ENCODE results near the gene RAC3. TPM values are rescaled to one million over a fixed set of nuclear protein-coding genes. Genes with fewer than 3 reads are reported as not detected.

Gene RAC3
- total RNA-seq, 2 experiments from 2014 or later = 15.1 to 24.4 TPM

DNA sequence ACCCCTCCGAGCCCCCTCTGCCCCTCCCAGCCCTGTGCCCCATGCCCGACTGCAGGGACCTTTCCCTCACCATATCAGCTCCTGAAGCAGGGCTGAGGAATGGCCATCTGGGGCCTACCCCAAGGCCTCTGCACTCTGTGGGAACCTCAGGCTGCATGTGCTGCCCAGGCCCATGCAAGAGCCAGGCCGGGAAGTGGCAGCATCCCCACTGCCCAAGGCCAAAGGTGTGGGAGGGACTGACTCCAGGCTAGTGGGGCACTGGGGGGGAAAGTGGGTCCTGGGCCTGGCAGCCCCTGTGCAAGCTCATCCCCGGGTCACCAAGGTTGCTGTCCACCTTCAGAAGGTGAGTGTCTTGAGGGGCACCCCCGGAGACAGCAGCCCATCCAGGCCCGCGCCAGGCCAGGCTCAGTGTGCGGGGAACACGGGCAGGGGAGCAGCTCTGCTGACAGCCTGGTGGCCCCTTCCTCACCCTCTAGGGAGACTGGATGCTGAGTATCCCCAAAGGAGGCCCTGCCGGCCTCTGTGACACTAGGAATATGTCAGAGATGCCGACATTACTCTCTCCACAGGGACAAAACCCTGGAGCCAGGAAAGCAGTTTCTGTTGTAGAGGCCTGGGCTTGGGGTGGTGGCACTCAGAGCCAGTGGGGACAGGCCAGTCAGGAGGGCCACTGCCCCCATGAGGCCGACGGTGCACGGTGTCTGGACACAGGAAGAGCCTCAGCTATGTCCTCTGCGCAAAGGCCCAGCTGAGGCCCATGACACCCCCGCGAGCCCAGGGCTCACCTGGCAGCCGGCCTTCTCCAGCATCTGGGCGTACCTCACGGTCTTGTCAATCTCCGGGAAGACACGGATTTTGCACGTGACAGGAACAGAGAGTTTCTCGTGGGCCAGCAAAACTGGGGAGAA, 30.9 kb downstream of the RAC3 start:
- peaks cover 19% of the 10 kb centered on the region for H3K4me1 ChIP-seq (ENCODE audit: insufficient read depth, low read length, poor library complexity, severe bottlenecking)
- peaks cover 68% of the 10 kb centered on the region for H3K36me3 ChIP-seq (ENCODE audit: insufficient read depth, low read length)
- peaks cover 18% of the 10 kb centered on the region; the same call in 1 of the 2 replicates for H3K79me2 ChIP-seq (ENCODE audit: insufficient read depth, low read depth, low read length)
- no peak overlapping the region for H3K4me2 ChIP-seq (ENCODE audit: low read length)
- CTCF ChIA-PET (ENCODE audit: unreplicated experiment) = no interaction called here
- no peaks in the 10 kb centered on the region; the same call in 1 of the 2 replicates for H4K20me1 ChIP-seq (ENCODE audit: insufficient read depth, low read length)
- no peak overlapping the region for H3K27ac ChIP-seq (ENCODE audit: low read depth, low read length, poor library complexity, severe bottlenecking)
- H2AFZ ChIP-seq (ENCODE audit: low read length) = no peak overlapping the region
- intact Hi-C loops (cut with micrococcal nuclease; ENCODE audit: unreplicated experiment) = no loop called here
- no peaks in the 10 kb centered on the region for H3K9me2 ChIP-seq (ENCODE audit: insufficient read depth, low read length)
- POLR2A ChIA-PET = no interaction called here
- no peak overlapping the region for H3K4me3 ChIP-seq (ENCODE audit: low read depth, low read length, poor library complexity, severe bottlenecking)
- H3K9me3 ChIP-seq (ENCODE audit: low read length) = no peaks in the 10 kb centered on the region
- no peak for DNase-seq (ENCODE audit: low spot score)
- TF ChIP-seq, protein P1, sequence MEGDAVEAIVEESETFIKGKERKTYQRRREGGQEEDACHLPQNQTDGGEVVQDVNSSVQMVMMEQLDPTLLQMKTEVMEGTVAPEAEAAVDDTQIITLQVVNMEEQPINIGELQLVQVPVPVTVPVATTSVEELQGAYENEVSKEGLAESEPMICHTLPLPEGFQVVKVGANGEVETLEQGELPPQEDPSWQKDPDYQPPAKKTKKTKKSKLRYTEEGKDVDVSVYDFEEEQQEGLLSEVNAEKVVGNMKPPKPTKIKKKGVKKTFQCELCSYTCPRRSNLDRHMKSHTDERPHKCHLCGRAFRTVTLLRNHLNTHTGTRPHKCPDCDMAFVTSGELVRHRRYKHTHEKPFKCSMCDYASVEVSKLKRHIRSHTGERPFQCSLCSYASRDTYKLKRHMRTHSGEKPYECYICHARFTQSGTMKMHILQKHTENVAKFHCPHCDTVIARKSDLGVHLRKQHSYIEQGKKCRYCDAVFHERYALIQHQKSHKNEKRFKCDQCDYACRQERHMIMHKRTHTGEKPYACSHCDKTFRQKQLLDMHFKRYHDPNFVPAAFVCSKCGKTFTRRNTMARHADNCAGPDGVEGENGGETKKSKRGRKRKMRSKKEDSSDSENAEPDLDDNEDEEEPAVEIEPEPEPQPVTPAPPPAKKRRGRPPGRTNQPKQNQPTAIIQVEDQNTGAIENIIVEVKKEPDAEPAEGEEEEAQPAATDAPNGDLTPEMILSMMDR (conservative IDR thresholded peaks at IDR 0.05; ENCODE audit: low read length) = no peak
- no peak for TF ChIP-seq EZH2phosphoT487 (IDR thresholded peaks at IDR 0.05; ENCODE audit: borderline replicate concordance, low read depth, low read length)
- no TSS peak for BruUV-seq (replicated peaks)

DNA sequence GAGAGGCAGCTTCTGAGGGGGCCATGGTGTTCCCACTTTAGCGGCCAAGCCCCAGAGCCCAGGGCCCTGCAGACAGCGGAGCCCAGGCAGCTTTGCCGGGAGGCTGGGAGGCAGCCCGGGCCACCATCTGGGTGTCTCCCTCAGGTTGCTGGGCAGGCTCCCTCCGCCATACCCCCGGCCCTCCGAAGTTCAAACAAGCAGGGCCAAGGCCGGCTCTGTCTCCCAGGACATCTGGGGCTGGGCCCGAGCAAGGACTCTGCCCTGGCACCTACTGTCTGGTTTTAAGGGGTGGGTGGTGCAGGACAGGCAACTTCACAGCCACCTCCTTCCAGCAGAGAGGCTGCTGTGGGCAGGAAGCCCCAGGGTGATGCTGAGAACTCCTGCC, 31.5 kb downstream of the RAC3 start:
- Histone ChIP-seq H3K4me3 (ENCODE audit: low read depth, low read length, poor library complexity, severe bottlenecking) (no peak overlapping the region), H3K4me2 (ENCODE audit: low read length) (no peak overlapping the region), H3K79me2 (ENCODE audit: insufficient read depth, low read depth, low read length) (peaks cover 18% of the 10 kb centered on the region; the same call in 1 of the 2 replicates), H3K9me2 (ENCODE audit: insufficient read depth, low read length) (no peaks in the 10 kb centered on the region), H2AFZ (ENCODE audit: low read length) (no peak overlapping the region), H3K4me1 (ENCODE audit: insufficient read depth, low read length, poor library complexity, severe bottlenecking) (peaks cover 19% of the 10 kb centered on the region), H3K27ac (ENCODE audit: low read depth, low read length, poor library complexity, severe bottlenecking) (no peak overlapping the region), H3K36me3 (ENCODE audit: insufficient read depth, low read length) (peaks cover 61% of the 10 kb centered on the region), H3K9me3 (ENCODE audit: low read length) (no peaks in the 10 kb centered on the region), H4K20me1 (ENCODE audit: insufficient read depth, low read length) (no peaks in the 10 kb centered on the region; the same call in 1 of the 2 replicates)
- intact Hi-C loops (cut with micrococcal nuclease; ENCODE audit: unreplicated experiment) = no loop called here
- no peak for DNase-seq (ENCODE audit: low spot score)
- ChIA-PET POLR2A (no interaction called here), CTCF (ENCODE audit: unreplicated experiment) (no interaction called here)
- TF ChIP-seq, protein P1 (conservative IDR thresholded peaks at IDR 0.05; ENCODE audit: low read length) = no peak
- TF ChIP-seq EZH2phosphoT487 (IDR thresholded peaks at IDR 0.05; ENCODE audit: borderline replicate concordance, low read depth, low read length) = no peak
- no TSS peak for BruUV-seq (replicated peaks)

Measured in OCI-LY7 (cell line).